ENCODE measurements around the gene NDUFAF3. TPM values are rescaled to one million over a fixed set of nuclear protein-coding genes. Genes with fewer than 3 reads are reported as not detected.
"Not testable (repeated sequence)": the region's sequence is repeated elsewhere in the genome, so short reads cannot be mapped to it uniquely, and the experiment has no call there.

NDUFAF3 gene
- total RNA-seq, 1 experiment from 2014 or later, result 36.8 TPM

- TF ChIP-seq GABPB1 (CRISPR knock-in tag; IDR thresholded peaks at IDR 0.05), result no peak
- TF ChIP-seq FOXP1 (CRISPR knock-in tag; IDR thresholded peaks at IDR 0.05; ENCODE audit: borderline replicate concordance), result no peak
- TF ChIP-seq USF2 (CRISPR knock-in tag; IDR thresholded peaks at IDR 0.05), result no peak
- TF ChIP-seq JUN (CRISPR knock-in tag; IDR thresholded peaks at IDR 0.05), result no peak
- TF ChIP-seq TEAD4 (CRISPR knock-in tag; IDR thresholded peaks at IDR 0.05), result no peak
- TF ChIP-seq AFF4 (CRISPR knock-in tag; IDR thresholded peaks at IDR 0.05; ENCODE audit: borderline replicate concordance), result no peak
- no peak for TF ChIP-seq ZNF396 (CRISPR knock-in tag; IDR thresholded peaks at IDR 0.05; ENCODE audit: borderline replicate concordance)
- peak; percentile 39; the same call in 1 of the 2 replicates for TF ChIP-seq ZNF416 (CRISPR knock-in tag; IDR thresholded peaks at IDR 0.05)
- no peak for TF ChIP-seq NFYB (CRISPR knock-in tag; conservative IDR thresholded peaks at IDR 0.05; ENCODE audit: low read depth)
- no peak for TF ChIP-seq RELA (CRISPR knock-in tag; IDR thresholded peaks at IDR 0.05; ENCODE audit: borderline replicate concordance)
- no peak for TF ChIP-seq ZNF232 (CRISPR knock-in tag; IDR thresholded peaks at IDR 0.05)
- TF ChIP-seq ETV6 (CRISPR knock-in tag; IDR thresholded peaks at IDR 0.05), result no peak
- no peak for TF ChIP-seq CREB1 (CRISPR knock-in tag; IDR thresholded peaks at IDR 0.05)
- no peak for TF ChIP-seq PRDM15 (CRISPR knock-in tag; IDR thresholded peaks at IDR 0.05)
- no peak for TF ChIP-seq ZNF281 (CRISPR knock-in tag; IDR thresholded peaks at IDR 0.05)
- TF ChIP-seq ZBTB43 (CRISPR knock-in tag; IDR thresholded peaks at IDR 0.05), result no peak
- 0 out of 2 replicates have a peak, but pooled peaks have one; percentile 1 for TF ChIP-seq ZNF671 (CRISPR knock-in tag; IDR thresholded peaks at IDR 0.05)
Observed at GRCh38 chr3:49007771-49008528, 14.0 kb upstream of the NDUFAF3 start (continued).

- H3K4me3 Mint-ChIP-seq, result peak overlapping the region; percentile 99
- DNase-seq (ENCODE audit: low spot score); H3K9me3 Mint-ChIP-seq; ATAC-seq; H3K27me3 Mint-ChIP-seq (ENCODE audit: low read depth): not testable (repeated sequence)
- peaks cover 23% of the 10 kb centered on the region for H3K36me3 Mint-ChIP-seq
- peak overlapping the region; percentile 91 for H3K27ac Mint-ChIP-seq
- H3K4me1 Mint-ChIP-seq, result peaks cover 15% of the 10 kb centered on the region
- ChIA-PET CTCF (interaction anchor here (1.6 to 9.3 kb wide), 4 partner anchors 14 to 441 kb away, joined by 4 to 124 read pairs (median 56); partner anchors contain the start of genes ARIH2, NDUFAF3 and P4HTM), POLR2A (interaction anchor here (1.0 to 4.6 kb wide), 3 partner anchors 9 to 19 kb away, joined by 3 to 81 read pairs (median 40); partner anchors contain the start of genes DALRD3, NDUFAF3 and P4HTM)
Observed at GRCh38 chr3:49008627-49009026, 13.3 kb upstream of the NDUFAF3 start.
